ENCODE measurements around the gene PRKCE. TPM values are rescaled to one million over a fixed set of nuclear protein-coding genes. Genes with fewer than 3 reads are reported as not detected.

Gene PRKCE
- total RNA-seq, 1 donor from 2014 or later, result 18.4 TPM

- Mint-ChIP-seq H3K27me3 (ENCODE audit: low read depth) (no peaks in the 10 kb centered on the region), H3K4me1 (peaks cover 3% of the 10 kb centered on the region), H3K9me3 (no peaks in the 10 kb centered on the region), H3K36me3 (no peaks in the 10 kb centered on the region), H3K27ac (no peak overlapping the region), H3K4me3 (no peak overlapping the region)
- no peak for DNase-seq (ENCODE audit: low spot score in 2 of 2, unreplicated experiment in 2 of 2)
- TF ChIP-seq, protein P1, sequence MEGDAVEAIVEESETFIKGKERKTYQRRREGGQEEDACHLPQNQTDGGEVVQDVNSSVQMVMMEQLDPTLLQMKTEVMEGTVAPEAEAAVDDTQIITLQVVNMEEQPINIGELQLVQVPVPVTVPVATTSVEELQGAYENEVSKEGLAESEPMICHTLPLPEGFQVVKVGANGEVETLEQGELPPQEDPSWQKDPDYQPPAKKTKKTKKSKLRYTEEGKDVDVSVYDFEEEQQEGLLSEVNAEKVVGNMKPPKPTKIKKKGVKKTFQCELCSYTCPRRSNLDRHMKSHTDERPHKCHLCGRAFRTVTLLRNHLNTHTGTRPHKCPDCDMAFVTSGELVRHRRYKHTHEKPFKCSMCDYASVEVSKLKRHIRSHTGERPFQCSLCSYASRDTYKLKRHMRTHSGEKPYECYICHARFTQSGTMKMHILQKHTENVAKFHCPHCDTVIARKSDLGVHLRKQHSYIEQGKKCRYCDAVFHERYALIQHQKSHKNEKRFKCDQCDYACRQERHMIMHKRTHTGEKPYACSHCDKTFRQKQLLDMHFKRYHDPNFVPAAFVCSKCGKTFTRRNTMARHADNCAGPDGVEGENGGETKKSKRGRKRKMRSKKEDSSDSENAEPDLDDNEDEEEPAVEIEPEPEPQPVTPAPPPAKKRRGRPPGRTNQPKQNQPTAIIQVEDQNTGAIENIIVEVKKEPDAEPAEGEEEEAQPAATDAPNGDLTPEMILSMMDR (IDR thresholded peaks at IDR 0.05; ENCODE audit: unreplicated experiment), result no peak
These were observed 135.4 kb downstream of the PRKCE start for GRCh38 chr2:45786836-45787357.

DNA sequence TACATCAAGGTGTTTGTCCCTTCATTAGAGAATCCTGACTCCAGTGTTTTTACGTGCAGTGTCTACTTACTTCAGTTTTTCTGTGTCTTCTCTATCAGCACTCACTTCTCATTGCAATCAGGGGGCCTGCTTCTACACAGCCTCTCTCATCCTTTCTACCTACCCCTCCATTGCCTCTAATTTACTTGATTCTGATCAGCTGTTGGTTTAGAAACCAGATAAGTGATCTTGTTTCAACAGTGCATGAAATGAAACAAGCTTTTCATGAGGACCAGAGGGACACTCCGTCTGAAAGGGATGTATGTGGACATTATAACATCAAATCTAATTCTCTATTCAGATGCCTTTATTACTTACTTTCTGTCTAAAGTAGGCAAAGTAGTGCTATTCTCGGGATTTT, 136.9 kb downstream of the PRKCE start:
- H3K36me3 Mint-ChIP-seq, result no peaks in the 10 kb centered on the region
- H3K4me3 Mint-ChIP-seq, result no peak overlapping the region
- H3K4me1 Mint-ChIP-seq, result peaks cover 9% of the 10 kb centered on the region
- H3K9me3 Mint-ChIP-seq, result no peaks in the 10 kb centered on the region
- TF ChIP-seq, protein P1 (IDR thresholded peaks at IDR 0.05; ENCODE audit: unreplicated experiment), result no peak
- DNase-seq (ENCODE audit: low spot score in 2 of 2, unreplicated experiment in 2 of 2), result no peak
- no peaks in the 10 kb centered on the region for H3K27me3 Mint-ChIP-seq (ENCODE audit: low read depth)
- no peak overlapping the region for H3K27ac Mint-ChIP-seq

DNA sequence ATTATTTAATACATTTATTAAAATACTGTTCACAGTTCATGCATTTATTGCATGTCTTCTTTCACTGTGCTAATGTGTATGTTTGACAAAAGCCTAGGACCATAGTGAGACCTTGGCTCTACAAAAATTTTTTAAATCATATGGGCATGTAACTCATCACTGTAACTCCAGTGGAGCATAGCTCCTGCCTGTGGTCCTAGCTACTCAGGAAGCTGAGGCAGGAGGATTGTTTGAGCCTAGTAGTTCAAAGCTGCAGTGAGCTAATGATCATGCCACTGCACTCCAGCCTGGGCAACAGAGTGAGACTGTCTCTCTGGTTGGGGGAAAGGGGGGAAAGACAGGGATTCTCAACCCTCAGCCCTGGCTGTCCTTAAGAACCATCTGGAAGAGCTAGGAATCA, 137.8 kb downstream of the PRKCE start:
- DNase-seq (ENCODE audit: low spot score in 2 of 2, unreplicated experiment in 2 of 2), result no peak
- no peak overlapping the region for H3K4me3 Mint-ChIP-seq
- H3K27me3 Mint-ChIP-seq (ENCODE audit: low read depth), result no peaks in the 10 kb centered on the region
- TF ChIP-seq, protein P1 (IDR thresholded peaks at IDR 0.05; ENCODE audit: unreplicated experiment), result no peak
- peaks cover 18% of the 10 kb centered on the region for H3K4me1 Mint-ChIP-seq
- no peaks in the 10 kb centered on the region for H3K9me3 Mint-ChIP-seq
- H3K36me3 Mint-ChIP-seq, result no peaks in the 10 kb centered on the region
- no peak overlapping the region for H3K27ac Mint-ChIP-seq

DNA sequence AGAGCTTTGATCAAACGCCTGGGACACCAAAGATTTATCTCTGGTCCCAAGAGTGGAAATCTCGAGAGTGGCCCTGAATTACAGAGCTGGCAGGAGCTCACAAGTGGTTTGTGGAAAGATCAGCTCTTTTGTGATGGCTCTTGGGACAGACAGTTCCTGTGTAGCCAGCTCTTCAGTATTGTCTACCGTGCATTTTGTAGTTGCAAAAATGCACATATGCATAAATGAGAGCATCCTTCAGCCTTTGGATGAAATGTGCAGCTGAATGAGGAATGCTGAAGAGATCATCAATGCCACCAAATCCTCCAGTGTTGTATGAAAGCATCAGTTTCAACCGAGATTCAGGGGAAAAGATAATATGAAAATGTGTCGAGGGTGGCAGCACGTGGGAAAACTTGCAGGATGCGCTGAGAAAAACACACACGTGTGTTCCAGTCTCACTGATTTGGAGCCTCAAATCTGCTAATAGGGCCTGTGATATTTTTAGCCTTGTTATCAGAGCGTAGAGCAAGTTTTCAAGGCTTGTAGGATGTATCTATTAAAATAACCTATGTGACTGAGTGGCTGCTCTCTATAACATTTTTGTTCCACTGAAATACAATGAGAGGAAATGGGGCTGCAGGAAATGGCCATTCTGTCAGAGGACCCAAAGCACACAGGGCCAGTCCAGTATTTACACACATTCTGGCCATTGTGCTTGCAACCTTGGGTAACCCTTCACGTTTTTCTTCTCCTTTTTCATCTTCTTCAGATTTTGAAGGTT, 138.7 kb downstream of the PRKCE start:
- no peaks in the 10 kb centered on the region for H3K36me3 Mint-ChIP-seq
- no peak overlapping the region for H3K4me3 Mint-ChIP-seq
- no peaks in the 10 kb centered on the region for H3K9me3 Mint-ChIP-seq
- no peak for DNase-seq (ENCODE audit: low spot score in 2 of 2, unreplicated experiment in 2 of 2)
- H3K27me3 Mint-ChIP-seq (ENCODE audit: low read depth), result no peaks in the 10 kb centered on the region
- TF ChIP-seq, protein P1 (IDR thresholded peaks at IDR 0.05; ENCODE audit: unreplicated experiment), result no peak
- H3K4me1 Mint-ChIP-seq, result peaks cover 26% of the 10 kb centered on the region
- H3K27ac Mint-ChIP-seq, result no peak overlapping the region

GRCh38 chr2:45793305-45793962, 142.0 kb downstream of the PRKCE start:
- no peak overlapping the region for H3K27ac Mint-ChIP-seq
- no peak overlapping the region for H3K4me3 Mint-ChIP-seq
- H3K36me3 Mint-ChIP-seq, result no peaks in the 10 kb centered on the region
- H3K9me3 Mint-ChIP-seq, result no peaks in the 10 kb centered on the region
- peaks cover 23% of the 10 kb centered on the region for H3K4me1 Mint-ChIP-seq
- H3K27me3 Mint-ChIP-seq (ENCODE audit: low read depth), result no peaks in the 10 kb centered on the region
- DNase-seq (ENCODE audit: low spot score in 2 of 2, unreplicated experiment in 2 of 2), result no peak
- TF ChIP-seq, protein P1 (IDR thresholded peaks at IDR 0.05; ENCODE audit: unreplicated experiment), result no peak

All from mesothelial cell of epicardium (in vitro differentiated cells).